GM23248 (cell line): ENCODE measurements around the gene SCO1. TPM values are rescaled to one million over a fixed set of nuclear protein-coding genes. Genes with fewer than 3 reads are reported as not detected.

Experiments
- DNase-seq: peaks from one replicate; pipeline ENCODE4 v3.0.0-alpha.2; 2015
- H2AFZ ChIP-seq: fragments of 200-600 bp; sonication (generic); 2 replicates; pipeline ENCODE4 v1.6.1; 2016; ENCODE audit warnings: antibody characterized with exemption
- H3F3A ChIP-seq: fragments of 200-600 bp; sonication (generic); 2 replicates; pipeline ENCODE4 v1.6.1; 2016; ENCODE audit warnings: mild to moderate bottlenecking, antibody characterized with exemption, mixed run types; ENCODE audit not compliant: insufficient read depth
- H3K27ac ChIP-seq: fragments of 200-600 bp; sonication (generic); 2 replicates; pipeline ENCODE4 v1.5.1; 2016; ENCODE audit warnings: mild to moderate bottlenecking
- H3K27me3 ChIP-seq: fragments of 200-600 bp; sonication (generic); replicated peaks from 2 replicates; pipeline ENCODE4 v1.6.1; 2016; ENCODE audit warnings: mild to moderate bottlenecking; ENCODE audit not compliant: insufficient read depth
- H3K36me3 ChIP-seq: fragments of 200-600 bp; sonication (generic); 2 replicates; pipeline ENCODE4 v1.6.1; 2016; ENCODE audit warnings: low read depth, mild to moderate bottlenecking
- H3K4me1 ChIP-seq: fragments of 200-600 bp; sonication (generic); 2 replicates; pipeline ENCODE4 v1.6.1; 2016; ENCODE audit warnings: mild to moderate bottlenecking; ENCODE audit not compliant: insufficient read depth
- H3K4me2 ChIP-seq: fragments of 200-600 bp; sonication (generic); one replicate; pipeline ENCODE4 v1.6.1; 2016; ENCODE audit warnings: mild to moderate bottlenecking; ENCODE audit not compliant: unreplicated experiment
- H3K4me3 ChIP-seq: fragments of 200-600 bp; sonication (generic); 2 replicates; pipeline ENCODE4 v1.5.1; 2016; ENCODE audit warnings: mild to moderate bottlenecking
- H3K79me2 ChIP-seq: fragments of 200-600 bp; sonication (generic); 2 replicates; pipeline ENCODE4 v1.6.1; 2016; ENCODE audit warnings: mild to moderate bottlenecking; ENCODE audit not compliant: insufficient read depth
- H3K9ac ChIP-seq: fragments of 200-600 bp; sonication (generic); 2 replicates; pipeline ENCODE4 v1.6.1; 2016; ENCODE audit warnings: mild to moderate bottlenecking
- H3K9me2 ChIP-seq: fragments of 200-600 bp; sonication (generic); 2 replicates; pipeline ENCODE4 v1.6.1; 2016; ENCODE audit warnings: mixed run types, mild to moderate bottlenecking, moderate library complexity; ENCODE audit not compliant: insufficient read depth
- H3K9me3 ChIP-seq: fragments of 200-600 bp; sonication (generic); one replicate; pipeline ENCODE4 v1.6.1; 2017; ENCODE audit warnings: low read depth
- H4K20me1 ChIP-seq: fragments of 200-600 bp; sonication (generic); 2 replicates; pipeline ENCODE4 v1.6.0; 2016; ENCODE audit not compliant: insufficient read depth
- EZH2 ChIP-seq: fragments of 200-600 bp; sonication (generic); IDR thresholded peaks from 2 replicates; pipeline ENCODE4 v1.6.1; 2018; ENCODE audit warnings: antibody characterized with exemption, mild to moderate bottlenecking; ENCODE audit not compliant: insufficient read depth, poor library complexity, severe bottlenecking
- EZH2phosphoT487 ChIP-seq: fragments of 200-600 bp; sonication (generic); IDR thresholded peaks from 2 replicates; pipeline ENCODE4 v1.6.1; 2018; ENCODE audit warnings: antibody characterized with exemption, moderate library complexity, mild to moderate bottlenecking, low read depth; ENCODE audit not compliant: insufficient read depth
- WGBS, 2 experiments: methylation state at CpG; one replicate each; pipeline ENCODE4 v1.1.6; 2015 to 2017; ENCODE audit warnings: low lambda C conversion rate in 2 of 2, low coverage in 1 of 2; ENCODE audit errors: missing lambda C conversion rate in 2 of 2; 5-methylcytosine and 5-hydroxymethylcytosine counted together
- in situ Hi-C: fragments of 300-500 bp; cut with MboI; formaldehyde crosslinking; loops from 2 replicates; pipeline ENCODE4 v1.15.0; 2020
- polyA plus RNA-seq: library from polyadenylated mRNA; unstranded; fragments of >200 nt; fragmentation: Nextera tagmentation; extraction: Ambion mirVana; gene quantifications from 2 replicates; pipeline ENCODE4 v1.2.1, GENCODE V29; 2016
- total RNA-seq: library from RNA; depleted of rRNA; stranded (reverse); fragments of >200 nt; shearing (Covaris generic); gene quantifications from 2 replicates; pipeline ENCODE4 v1.2.3, GENCODE V29; 2014

Gene SCO1
- total and polyA plus RNA-seq, 2 experiments from 2014 or later: 25.6 to 40.4 TPM

- DNase-seq: no peak
- Histone ChIP-seq H3K9ac (no peak overlapping the region), H3K9me2 (no peaks in the 10 kb centered on the region), H3K27me3 (no peaks in the 10 kb centered on the region), H3F3A (no peaks in the 10 kb centered on the region), H3K27ac (no peak overlapping the region), H3K4me3 (no peak overlapping the region), H2AFZ (no peak overlapping the region), H3K36me3 (no peaks in the 10 kb centered on the region), H3K4me2 (no peak overlapping the region), H3K4me1 (no peaks in the 10 kb centered on the region), H3K9me3 (no peaks in the 10 kb centered on the region), H3K79me2 (no peaks in the 10 kb centered on the region), H4K20me1 (no peaks in the 10 kb centered on the region)
- TF ChIP-seq EZH2: no peak
- no peak for TF ChIP-seq EZH2phosphoT487
- 95 to 97% methylated on average over 12 of the region's 12 CpGs for WGBS, 2 experiments
- in situ Hi-C loops: loop anchor here (10.0 to 25.0 kb wide), 2 partner anchors 705 to 1333 kb away; no protein-coding TSS in a partner anchor
These were observed 67.6 kb downstream of the SCO1 start for GRCh38 chr17:10629706-10630105.

GRCh38 chr17:10628756-10629155, 68.6 kb downstream of the SCO1 start:
- Histone ChIP-seq H3K4me1 (no peaks in the 10 kb centered on the region), H3K27me3 (no peaks in the 10 kb centered on the region), H3K9me2 (no peaks in the 10 kb centered on the region), H3K9ac (no peak overlapping the region), H3K9me3 (no peaks in the 10 kb centered on the region), H2AFZ (no peak overlapping the region), H3K27ac (no peak overlapping the region), H3K36me3 (no peaks in the 10 kb centered on the region), H3F3A (no peaks in the 10 kb centered on the region), H3K79me2 (no peaks in the 10 kb centered on the region), H3K4me3 (no peak overlapping the region), H3K4me2 (no peak overlapping the region), H4K20me1 (no peaks in the 10 kb centered on the region)
- no peak for TF ChIP-seq EZH2
- TF ChIP-seq EZH2phosphoT487: no peak
- WGBS, 2 experiments: 87% methylated on average over 12 to 13 of the region's 13 CpGs
- no peak for DNase-seq
- in situ Hi-C loops: loop anchor here (10.0 to 25.0 kb wide), 2 partner anchors 704 to 1334 kb away; no protein-coding TSS in a partner anchor

GRCh38 chr17:10626390-10626789, 70.9 kb downstream of the SCO1 start:
- no peak overlapping the region for H3K9ac ChIP-seq
- no peak overlapping the region for H2AFZ ChIP-seq
- H3K36me3 ChIP-seq: no peaks in the 10 kb centered on the region
- no peaks in the 10 kb centered on the region for H3K9me3 ChIP-seq
- in situ Hi-C loops: loop anchor here (10.0 to 25.0 kb wide), 2 partner anchors 702 to 1336 kb away; no protein-coding TSS in a partner anchor
- no peak for DNase-seq
- H3F3A ChIP-seq: no peaks in the 10 kb centered on the region
- no peaks in the 10 kb centered on the region for H3K9me2 ChIP-seq
- H3K4me3 ChIP-seq: no peak overlapping the region
- H3K27ac ChIP-seq: no peak overlapping the region
- no peaks in the 10 kb centered on the region for H3K27me3 ChIP-seq
- WGBS, 2 experiments: 68 to 70% methylated on average over 9 of the region's 9 CpGs
- no peaks in the 10 kb centered on the region for H4K20me1 ChIP-seq
- no peak for TF ChIP-seq EZH2
- no peak for TF ChIP-seq EZH2phosphoT487
- no peaks in the 10 kb centered on the region for H3K4me1 ChIP-seq
- no peaks in the 10 kb centered on the region for H3K79me2 ChIP-seq
- no peak overlapping the region for H3K4me2 ChIP-seq

GRCh38 chr17:10624969-10625368, 72.4 kb downstream of the SCO1 start:
- Histone ChIP-seq H3K4me3 (no peak overlapping the region), H3K9me3 (no peaks in the 10 kb centered on the region), H3K9ac (no peak overlapping the region), H3K4me1 (no peaks in the 10 kb centered on the region), H4K20me1 (no peaks in the 10 kb centered on the region), H2AFZ (no peak overlapping the region), H3K27me3 (no peaks in the 10 kb centered on the region), H3K79me2 (no peaks in the 10 kb centered on the region), H3K27ac (no peak overlapping the region), H3K4me2 (no peak overlapping the region), H3K9me2 (no peaks in the 10 kb centered on the region), H3F3A (no peaks in the 10 kb centered on the region), H3K36me3 (no peaks in the 10 kb centered on the region)
- TF ChIP-seq EZH2phosphoT487 (no peak), EZH2 (no peak)
- in situ Hi-C loops: loop anchor here (10.0 to 25.0 kb wide), 2 partner anchors 700 to 1337 kb away; no protein-coding TSS in a partner anchor
- DNase-seq: no peak
- 59 to 61% methylated on average over 11 of the region's 11 CpGs for WGBS, 2 experiments
